ENCODE results near the gene SLC49A3. TPM values are rescaled to one million over a fixed set of nuclear protein-coding genes. Genes with fewer than 3 reads are reported as not detected.

The SLC49A3 gene
- total and polyA plus RNA-seq, 2 of the 8 experiments (the other 6 are each of a cell fraction or from before 2014, with no cell fraction given): 5.0 to 8.8 TPM

DNA sequence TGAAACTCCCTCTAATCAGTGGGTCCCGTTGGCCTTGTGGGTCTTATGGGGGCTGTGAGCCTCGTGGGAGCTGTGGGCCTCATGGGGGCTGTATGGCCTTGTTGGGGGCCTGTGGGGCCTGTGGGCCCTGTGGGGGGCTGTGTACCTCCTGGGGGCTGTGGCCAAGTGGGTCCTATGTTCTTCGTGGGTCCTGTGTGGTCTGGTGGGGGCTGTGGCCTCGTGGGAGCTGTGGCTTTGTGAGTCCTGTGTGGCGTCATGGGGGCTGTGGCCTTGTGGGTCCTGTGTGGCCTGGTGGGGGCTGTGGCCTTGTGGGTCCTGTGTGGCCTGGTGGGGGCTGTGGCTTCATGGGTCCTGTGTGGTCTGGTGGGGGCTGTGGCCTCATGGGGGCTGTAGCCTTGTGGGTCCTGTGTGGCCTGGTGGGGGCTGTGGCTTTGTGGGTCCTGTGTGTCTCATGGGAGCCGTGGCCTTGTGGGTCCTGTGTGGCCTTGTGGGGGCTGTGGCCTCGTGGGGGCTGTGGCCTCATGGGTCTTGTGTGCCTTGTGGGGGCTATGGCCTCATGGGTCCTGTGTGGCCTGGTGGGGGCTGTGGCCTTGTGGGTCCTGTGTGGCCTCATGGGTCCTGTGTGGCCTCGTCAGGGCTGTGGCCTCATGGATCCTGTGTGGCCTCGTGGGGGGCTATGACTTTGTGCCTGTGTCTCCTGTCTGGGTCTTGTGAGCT is 24.1 kb upstream of the SLC49A3 start:
- Histone ChIP-seq H3K9me3 (ENCODE audit: insufficient read depth in 2 of 2, low read depth in 1 of 2, low read length in 1 of 2) (no peaks in the 10 kb centered on the region), H3K9ac (replicated peaks in 1 of 4; ENCODE audit: extremely low read depth in 1 of 4, low read depth in 3 of 4, low read length in 3 of 4) (no peak overlapping the region), H3K23me2 (ENCODE audit: low read depth, low read length) (peaks cover 2% of the 10 kb centered on the region; the same call in 1 of the 2 replicates), H2AK5ac (ENCODE audit: low read depth, low read length) (no peak overlapping the region), H3K56ac (replicated peaks; ENCODE audit: insufficient read length, low read depth, low read length) (no peak overlapping the region), H2AFZ (ENCODE audit: low read length) (no peak overlapping the region), H4K5ac (ENCODE audit: insufficient read length, low read depth, low read length) (no peak overlapping the region), H3K23ac (ENCODE audit: insufficient read length) (no peak overlapping the region), H3K79me2 (ENCODE audit: control insufficient read depth in 1 of 2, insufficient read depth in 2 of 2, low read length in 2 of 2) (peaks cover 14 to 86% of the 10 kb centered on the region in 2 experiments), H4K20me1 (replicated peaks in 1 of 2; ENCODE audit: control insufficient read depth in 1 of 2, insufficient read depth in 2 of 2, low read length in 2 of 2) (peaks cover 21 to 44% of the 10 kb centered on the region in 2 experiments), H3K4me1 (replicated peaks in 1 of 4; ENCODE audit: control insufficient read depth in 3 of 4, insufficient read depth in 4 of 4, low read length in 3 of 4) (no peaks in the 10 kb centered on the region), H3K4ac (replicated peaks; ENCODE audit: insufficient read length, low read depth, low read length) (no peak overlapping the region), H2BK20ac (ENCODE audit: low read length) (no peak overlapping the region), H3K36me3 (ENCODE audit: control insufficient read depth in 2 of 4, insufficient read depth in 4 of 4, low read length in 3 of 4) (peaks cover 0 to 6% (median 0%) of the 10 kb centered on the region in 4 experiments; a peak in 2 of 8 replicates), H3K18ac (ENCODE audit: extremely low read depth, low read length) (no peak overlapping the region), H2BK15ac (ENCODE audit: low read length) (no peak overlapping the region), H2BK5ac (ENCODE audit: low read depth, low read length) (no peak overlapping the region; the same call in 1 of the 2 replicates), H3K27ac (ENCODE audit: low read depth, low read length) (no peak overlapping the region), H3K4me3 (ENCODE audit: extremely low read depth in 1 of 4, insufficient read depth in 2 of 4, low read depth in 3 of 4, low read length in 4 of 4) (no peak overlapping the region), H3K14ac (ENCODE audit: insufficient read length) (no peak overlapping the region), H4K8ac (ENCODE audit: extremely low read depth, insufficient read depth, low read length) (no peak overlapping the region; the same call in 1 of the 2 replicates), H4K91ac (replicated peaks; ENCODE audit: insufficient read length, low read length) (no peak overlapping the region), H3K4me2 (ENCODE audit: insufficient read depth in 1 of 2, low read depth in 2 of 2, low read length in 2 of 2) (no peak overlapping the region), H2BK120ac (replicated peaks; ENCODE audit: low read depth, low read length) (no peak overlapping the region), H3K27me3 (replicated peaks in 1 of 4; ENCODE audit: control insufficient read depth in 3 of 4, extremely low read depth in 1 of 4, insufficient read depth in 3 of 4, low read length in 3 of 4) (no peaks in the 10 kb centered on the region), H3K79me1 (ENCODE audit: low read depth, low read length) (peaks cover 25% of the 10 kb centered on the region), H2BK12ac (ENCODE audit: low read depth, low read length) (no peak overlapping the region)
- FAIRE-seq (no peak), DNase-seq (ENCODE audit: low read depth in 1 of 2, low spot score in 2 of 2) (no peak)
- POLR2A ChIA-PET (ENCODE audit: partially characterized antibody): interaction anchor here (1.2 kb wide), 1 partner anchor 11 kb away, joined by 5 read pairs; no protein-coding TSS in a partner anchor
- CTCF ChIA-PET (ENCODE audit: partially characterized antibody): interaction anchor here (0.8 to 1.7 kb wide), 3 partner anchors 12 to 28 kb away, joined by 3 to 5 read pairs (median 4); no protein-coding TSS in a partner anchor
- 85% methylated on average over 9 of the region's 9 CpGs; no CpG with 5 or more reads in 1 of the 2 experiments for WGBS, 2 experiments (ENCODE audit: extremely low coverage in 1 of 2, insufficient coverage in 1 of 2, insufficient read length in 1 of 2, insufficient replicate concordance in 2 of 2, low coverage in 1 of 2, low lambda C conversion rate in 2 of 2, missing lambda C conversion rate in 1 of 2)
- no peak for TF ChIP-seq SIRT6 (IDR thresholded peaks at IDR 0.05; ENCODE audit: low read length)
- TF ChIP-seq SP4 (IDR thresholded peaks at IDR 0.05; ENCODE audit: low read length): no peak
- no peak for TF ChIP-seq NRF1 (IDR thresholded peaks at IDR 0.05; ENCODE audit: low read depth, low read length)
- TF ChIP-seq PHF8 (conservative IDR thresholded peaks at IDR 0.05; ENCODE audit: low read depth, low read length): no peak
- no peak for TF ChIP-seq CEBPB (IDR thresholded peaks at IDR 0.05; ENCODE audit: low read depth, low read length)
- no peak for TF ChIP-seq POLR2A (IDR thresholded peaks at IDR 0.05; ENCODE audit: control extremely low read depth in 1 of 2, low read depth in 2 of 2, low read length in 2 of 2)
- TF ChIP-seq, protein P1, sequence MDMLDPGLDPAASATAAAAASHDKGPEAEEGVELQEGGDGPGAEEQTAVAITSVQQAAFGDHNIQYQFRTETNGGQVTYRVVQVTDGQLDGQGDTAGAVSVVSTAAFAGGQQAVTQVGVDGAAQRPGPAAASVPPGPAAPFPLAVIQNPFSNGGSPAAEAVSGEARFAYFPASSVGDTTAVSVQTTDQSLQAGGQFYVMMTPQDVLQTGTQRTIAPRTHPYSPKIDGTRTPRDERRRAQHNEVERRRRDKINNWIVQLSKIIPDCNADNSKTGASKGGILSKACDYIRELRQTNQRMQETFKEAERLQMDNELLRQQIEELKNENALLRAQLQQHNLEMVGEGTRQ (IDR thresholded peaks at IDR 0.05; ENCODE audit: low read length): no peak
- TF ChIP-seq MAFK (IDR thresholded peaks at IDR 0.05; ENCODE audit: low read depth, low read length): no peak
- TF ChIP-seq, protein P2, sequence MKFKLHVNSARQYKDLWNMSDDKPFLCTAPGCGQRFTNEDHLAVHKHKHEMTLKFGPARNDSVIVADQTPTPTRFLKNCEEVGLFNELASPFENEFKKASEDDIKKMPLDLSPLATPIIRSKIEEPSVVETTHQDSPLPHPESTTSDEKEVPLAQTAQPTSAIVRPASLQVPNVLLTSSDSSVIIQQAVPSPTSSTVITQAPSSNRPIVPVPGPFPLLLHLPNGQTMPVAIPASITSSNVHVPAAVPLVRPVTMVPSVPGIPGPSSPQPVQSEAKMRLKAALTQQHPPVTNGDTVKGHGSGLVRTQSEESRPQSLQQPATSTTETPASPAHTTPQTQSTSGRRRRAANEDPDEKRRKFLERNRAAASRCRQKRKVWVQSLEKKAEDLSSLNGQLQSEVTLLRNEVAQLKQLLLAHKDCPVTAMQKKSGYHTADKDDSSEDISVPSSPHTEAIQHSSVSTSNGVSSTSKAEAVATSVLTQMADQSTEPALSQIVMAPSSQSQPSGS (IDR thresholded peaks at IDR 0.05; ENCODE audit: low read length): no peak

Measured in H1 (cell line).